Measurements from ENCODE around the gene RASSF4. TPM values are rescaled to one million over a fixed set of nuclear protein-coding genes. Genes with fewer than 3 reads are reported as not detected.

The RASSF4 gene
- total and polyA plus RNA-seq, 2 donors from 2014 or later, result 76.4 to 83.1 TPM

- no peak overlapping the region for H3K27ac ChIP-seq (ENCODE audit: low read depth in 2 of 2, low read length in 2 of 2)
- peaks cover 0 to 13% (median 0%) of the 10 kb centered on the region in 3 donors for H3K4me1 ChIP-seq (ENCODE audit: control insufficient read depth in 2 of 3, insufficient read depth in 2 of 3, low read depth in 1 of 3, low read length in 3 of 3)
- H3K36me3 ChIP-seq (ENCODE audit: control insufficient read depth in 2 of 3, insufficient read depth in 3 of 3, low read length in 3 of 3), result peaks cover 0 to 58% (median 33%) of the 10 kb centered on the region in 3 donors
- H3K4me3 ChIP-seq (ENCODE audit: low read length in 3 of 3), result no peak overlapping the region
- DNase-seq (peak in 1 of 5 donors; percentile 56), FAIRE-seq (no peak)
- no peaks in the 10 kb centered on the region for H3K9me3 ChIP-seq (ENCODE audit: control insufficient read depth in 2 of 3, insufficient read depth in 1 of 3, low read length in 3 of 3)
- no peak overlapping the region for H3K9ac ChIP-seq (ENCODE audit: low read length in 3 of 3)
- TF ChIP-seq CTCF (IDR thresholded peaks at IDR 0.05; ENCODE audit: borderline replicate concordance, extremely low read depth, insufficient read depth), result no peak
- intact Hi-C loops (cut with DNase I), result no loop called here
- no peaks in the 10 kb centered on the region for H3K27me3 ChIP-seq (ENCODE audit: control insufficient read depth, insufficient read depth, low read length)
Observed at GRCh38 chr10:44988957-44989585, 29.5 kb downstream of the RASSF4 start.

DNA sequence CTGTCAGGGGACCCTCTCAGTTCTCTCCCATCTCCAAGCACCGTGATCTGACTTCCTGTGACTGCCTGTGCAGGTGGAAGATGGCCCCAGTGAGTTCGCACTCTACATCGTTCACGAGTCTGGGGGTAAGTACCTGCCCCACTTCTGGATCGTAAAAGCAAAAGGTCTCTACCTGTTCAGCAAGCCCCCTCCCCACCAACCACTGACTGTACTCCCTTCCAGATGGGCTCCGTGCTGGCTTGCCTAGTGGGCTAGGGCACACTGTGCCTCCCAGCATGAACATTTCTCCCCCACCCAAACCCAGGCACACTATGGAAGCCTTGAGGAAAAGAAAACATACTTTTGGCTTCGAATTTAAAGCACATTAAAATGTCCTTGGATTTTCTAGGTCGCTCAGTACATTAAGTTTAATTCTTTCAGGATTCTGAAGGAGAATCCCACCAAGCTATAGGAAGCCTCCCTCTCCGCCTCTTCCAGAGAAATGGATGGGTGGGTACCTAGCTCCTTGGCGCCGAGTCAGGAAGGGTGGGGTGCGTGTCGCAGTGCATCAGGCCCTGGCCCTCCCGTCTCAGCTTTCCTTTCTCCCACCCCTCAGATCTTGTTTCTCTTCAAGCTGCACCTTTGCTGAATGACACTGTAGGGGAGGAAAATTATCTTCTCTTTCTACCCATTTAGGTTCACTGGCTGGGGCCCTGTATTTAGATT lies 30.1 kb downstream of the RASSF4 start:
- Histone ChIP-seq H3K27ac (ENCODE audit: low read depth in 2 of 2, low read length in 2 of 2) (no peak overlapping the region), H3K4me3 (ENCODE audit: low read length in 3 of 3) (no peak overlapping the region), H3K27me3 (ENCODE audit: control insufficient read depth, insufficient read depth, low read length) (no peaks in the 10 kb centered on the region), H3K36me3 (ENCODE audit: control insufficient read depth in 2 of 3, insufficient read depth in 3 of 3, low read length in 3 of 3) (peaks cover 0 to 58% (median 30%) of the 10 kb centered on the region in 3 donors), H3K4me1 (ENCODE audit: control insufficient read depth in 2 of 3, insufficient read depth in 2 of 3, low read depth in 1 of 3, low read length in 3 of 3) (peaks cover 0 to 11% (median under 1%) of the 10 kb centered on the region in 3 donors), H3K9me3 (ENCODE audit: control insufficient read depth in 2 of 3, insufficient read depth in 1 of 3, low read length in 3 of 3) (no peaks in the 10 kb centered on the region), H3K9ac (ENCODE audit: low read length in 3 of 3) (no peak overlapping the region)
- FAIRE-seq (no peak), DNase-seq (peak in 2 of 5 donors; percentile 52 to 53)
- no peak for TF ChIP-seq CTCF (IDR thresholded peaks at IDR 0.05; ENCODE audit: borderline replicate concordance, extremely low read depth, insufficient read depth)
- intact Hi-C loops (cut with DNase I), result no loop called here

- FAIRE-seq (no peak), DNase-seq (peak in 2 of 5 donors; percentile 60 to 62)
- Histone ChIP-seq H3K27me3 (ENCODE audit: control insufficient read depth, insufficient read depth, low read length) (no peaks in the 10 kb centered on the region), H3K9me3 (ENCODE audit: control insufficient read depth in 2 of 3, insufficient read depth in 1 of 3, low read length in 3 of 3) (no peaks in the 10 kb centered on the region), H3K36me3 (ENCODE audit: control insufficient read depth in 2 of 3, insufficient read depth in 3 of 3, low read length in 3 of 3) (peaks cover 0 to 54% (median 26%) of the 10 kb centered on the region in 3 donors), H3K9ac (ENCODE audit: low read length in 3 of 3) (no peak overlapping the region), H3K4me3 (ENCODE audit: low read length in 3 of 3) (no peak overlapping the region), H3K4me1 (ENCODE audit: control insufficient read depth in 2 of 3, insufficient read depth in 2 of 3, low read depth in 1 of 3, low read length in 3 of 3) (peaks cover 0 to 13% (median 6%) of the 10 kb centered on the region in 3 donors), H3K27ac (ENCODE audit: low read depth in 2 of 2, low read length in 2 of 2) (no peak overlapping the region)
- TF ChIP-seq CTCF (IDR thresholded peaks at IDR 0.05; ENCODE audit: borderline replicate concordance, extremely low read depth, insufficient read depth), result no peak
- intact Hi-C loops (cut with DNase I), result no loop called here
Observed at GRCh38 chr10:44990302-44990655, 30.7 kb downstream of the RASSF4 start.

Data from kidney (tissue), 14 donors.